GM18870 (cell line): ENCODE results near the gene NHP2.
"Not testable (repeated sequence)": the region's sequence is repeated elsewhere in the genome, so short reads cannot be mapped to it uniquely, and the experiment has no call there.

Experiments used
- ATAC-seq: cut with Tn5 transposase; IDR thresholded peaks from one replicate; pipeline ENCODE4 v1.9.1; 2021; ENCODE audit warnings: moderate library complexity; ENCODE audit not compliant: unreplicated experiment

The NHP2 gene

GRCh38 chr5:178153530-178154340, at the start of gene NHP2:
NHP2 (minus strand) TSS chr5:178153885; CDS start chr5:178153817, 68 bp downstream.
- ATAC-seq, result peak; percentile 98

DNA sequence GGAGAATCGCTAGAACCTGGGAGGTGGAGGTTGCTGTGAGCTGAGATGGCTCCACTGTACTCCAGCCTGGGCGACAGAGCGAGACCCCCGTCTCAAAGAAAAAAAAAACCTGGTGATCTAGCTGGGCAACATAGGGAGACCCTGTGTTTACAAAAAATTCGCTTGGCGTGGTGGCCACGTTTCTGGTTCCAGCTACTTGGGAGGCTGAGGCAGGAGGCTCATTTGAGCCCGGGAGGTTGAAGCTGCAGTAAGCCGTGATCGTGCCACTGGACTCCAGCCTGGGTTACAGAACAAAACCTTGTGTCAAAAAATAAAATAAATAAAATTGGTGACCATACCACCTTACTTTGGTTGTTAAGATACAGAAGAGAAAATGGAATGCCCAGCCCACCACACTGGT, 48.9 kb upstream of the NHP2 start:
- no peak for ATAC-seq

GRCh38 chr5:178201927-178202235, 48.2 kb upstream of the NHP2 start:
- no peak for ATAC-seq

- no peak for ATAC-seq
Measured at GRCh38 chr5:178201221-178201926, 47.7 kb upstream of the NHP2 start.

DNA sequence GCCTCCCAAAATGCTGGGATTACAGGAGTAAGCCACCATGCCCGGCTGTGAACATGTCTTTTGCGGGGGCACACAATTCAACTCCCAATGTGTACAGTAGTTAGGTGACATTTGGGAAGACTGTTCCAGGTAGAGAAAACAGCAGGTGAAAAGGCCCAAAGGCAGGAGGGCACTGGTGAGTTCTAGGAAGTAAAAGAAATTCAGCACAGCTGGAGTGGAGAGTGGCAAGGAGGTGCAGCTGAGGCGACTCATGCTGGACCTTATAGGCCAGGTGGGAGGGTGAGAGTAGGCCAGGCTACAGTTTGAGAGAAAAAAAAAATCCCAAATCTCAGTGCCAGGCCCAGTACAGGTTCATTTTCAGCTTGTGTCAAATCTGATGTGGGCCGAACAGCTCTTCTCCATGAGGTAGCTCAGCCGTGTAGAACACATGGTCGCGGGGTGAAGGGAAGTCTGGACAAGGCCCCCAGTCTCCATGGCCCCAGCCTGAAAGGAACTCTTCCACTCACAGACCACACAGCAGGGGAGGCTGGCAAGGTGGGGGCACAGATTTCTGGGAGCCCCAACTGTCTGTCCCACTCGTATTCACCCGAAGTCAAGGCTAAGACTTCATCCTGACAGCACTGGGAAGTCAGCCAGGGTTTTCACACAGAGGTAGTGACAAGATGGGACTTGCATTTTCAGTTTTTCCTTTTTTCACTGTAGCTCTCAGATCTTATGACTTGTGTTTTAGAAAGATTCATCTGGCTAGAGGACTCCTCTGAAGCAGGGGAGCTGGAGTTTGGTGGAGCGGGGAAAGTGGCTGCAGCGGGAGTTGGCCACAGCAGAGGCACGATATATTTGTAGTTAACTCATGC, 46.1 kb upstream of the NHP2 start:
- no peak for ATAC-seq

DNA sequence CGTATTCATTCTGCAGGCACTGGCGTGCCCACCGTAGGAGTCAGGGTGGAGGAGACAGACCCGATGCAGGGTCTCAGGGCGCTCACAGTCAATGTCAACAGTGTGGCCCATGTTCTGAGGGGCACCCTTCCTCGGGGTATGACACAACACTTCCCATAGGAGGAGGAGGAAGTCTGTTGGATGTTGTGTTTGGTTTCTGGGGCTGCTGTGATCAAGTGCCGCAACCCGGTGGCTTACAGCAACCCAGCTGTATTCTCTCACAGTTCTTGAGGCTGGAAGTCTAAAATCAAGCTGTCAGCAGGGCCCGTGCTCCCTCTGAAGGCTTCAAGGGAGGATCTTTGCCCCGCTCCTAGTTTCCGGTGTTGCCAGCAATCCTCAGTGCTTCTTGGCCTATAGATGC, 45.0 kb upstream of the NHP2 start:
- ATAC-seq, result no peak

DNA sequence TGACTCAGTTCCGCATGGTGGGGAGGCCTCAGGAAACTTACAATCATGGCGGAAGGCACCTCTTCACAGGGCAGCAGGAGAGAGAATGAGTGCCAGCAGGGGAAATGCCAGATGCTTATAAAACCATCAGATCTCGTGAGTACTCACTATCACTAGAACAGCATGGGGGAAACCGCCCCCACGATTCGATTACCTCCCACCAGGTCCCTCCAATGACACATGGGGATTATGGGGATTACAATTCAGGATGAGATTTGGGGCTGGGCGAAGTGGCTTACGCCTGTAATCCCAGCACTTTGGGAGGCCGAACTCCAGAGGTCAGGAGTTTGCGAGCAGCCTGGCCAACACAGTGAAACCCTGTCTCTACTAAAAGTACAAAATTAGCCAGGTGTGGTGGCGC, 44.5 kb upstream of the NHP2 start:
- ATAC-seq, result not testable (repeated sequence)

DNA sequence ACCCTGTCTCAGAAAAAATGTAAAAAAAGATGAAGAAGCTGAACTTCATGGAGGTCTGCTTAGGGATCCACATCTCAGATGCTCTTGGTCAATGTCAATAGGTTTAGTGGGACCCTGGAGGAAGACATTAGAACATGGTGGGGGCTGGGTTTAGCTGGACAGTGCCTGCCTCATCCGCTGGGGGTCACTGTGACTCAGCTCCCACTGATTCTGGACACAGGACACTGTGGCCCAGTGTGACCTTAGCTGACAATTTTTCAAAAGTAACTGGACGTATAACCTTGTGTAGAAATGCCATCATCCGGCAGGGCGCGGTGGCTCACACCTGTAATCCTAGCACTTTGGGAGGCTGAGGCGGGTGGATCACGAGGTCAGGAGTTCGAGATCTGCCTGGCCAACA, 43.3 kb upstream of the NHP2 start:
- no peak for ATAC-seq

DNA sequence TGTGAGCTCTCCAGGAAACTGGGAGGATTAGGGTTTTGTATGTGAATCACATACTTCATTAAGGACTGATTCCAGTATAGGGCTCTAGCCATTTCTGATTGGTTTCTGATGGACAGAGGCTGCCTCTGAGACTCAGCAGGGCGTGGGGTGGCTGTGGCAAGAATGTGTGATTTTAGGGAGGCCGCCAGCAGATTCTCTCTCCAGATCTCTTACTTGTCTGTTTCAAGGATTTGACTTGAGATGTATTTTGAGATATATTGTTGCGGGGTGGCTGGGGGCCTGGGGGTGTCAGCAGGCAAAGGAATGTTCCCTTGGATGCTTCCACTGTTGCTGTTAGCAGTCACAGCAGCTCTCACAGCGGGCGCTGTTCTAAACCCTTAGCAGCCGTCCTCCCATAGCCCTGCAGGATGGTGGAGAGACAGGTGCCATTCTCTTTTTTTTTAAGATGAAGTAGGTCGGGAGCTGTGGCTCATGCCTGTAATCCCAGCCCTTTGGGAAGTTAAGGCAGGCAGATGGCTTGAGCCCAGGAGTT, 42.7 kb upstream of the NHP2 start:
- ATAC-seq, result no peak

DNA sequence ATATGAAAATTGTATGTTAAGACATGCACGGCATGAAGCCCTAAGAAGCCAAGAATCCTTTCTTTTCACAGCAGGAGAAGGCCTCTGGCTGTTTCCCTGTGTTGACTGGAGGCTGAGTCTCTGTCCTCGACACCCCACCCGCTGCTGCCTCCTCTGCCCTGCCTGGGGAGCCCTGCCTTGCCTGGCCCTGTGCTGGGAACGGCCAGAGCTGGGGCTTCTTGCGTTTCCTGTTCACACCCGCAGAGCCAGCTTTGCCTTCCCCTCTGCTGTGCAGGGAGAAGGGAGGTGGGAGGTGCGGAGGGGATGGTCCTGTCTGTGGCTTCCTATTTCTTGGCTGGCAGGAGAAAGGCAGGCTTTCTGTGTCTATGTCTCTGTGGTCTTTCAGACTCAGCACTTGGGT, 40.3 kb upstream of the NHP2 start:
- ATAC-seq, result no peak

GRCh38 chr5:178193251-178193809, 39.6 kb upstream of the NHP2 start:
- no peak for ATAC-seq

DNA sequence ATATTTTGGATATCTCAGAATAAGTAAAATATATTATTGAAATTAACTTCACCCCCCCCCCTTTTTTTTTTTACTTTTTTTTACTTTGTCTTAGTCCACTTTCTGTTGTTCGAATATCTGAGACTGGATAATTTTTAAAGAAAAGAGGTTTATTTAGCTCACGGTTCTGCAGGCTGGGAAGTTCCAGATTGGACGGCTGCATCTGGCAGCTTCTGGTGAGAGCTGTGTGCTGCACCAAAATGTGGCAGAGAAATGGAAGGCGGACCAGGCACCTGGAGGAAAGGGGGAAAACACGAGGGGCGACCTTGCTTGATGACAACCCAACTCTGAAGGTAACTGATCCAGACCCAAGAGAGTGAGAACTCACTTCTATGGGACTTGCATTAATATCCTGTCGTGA, 39.1 kb upstream of the NHP2 start:
- no peak for ATAC-seq

DNA sequence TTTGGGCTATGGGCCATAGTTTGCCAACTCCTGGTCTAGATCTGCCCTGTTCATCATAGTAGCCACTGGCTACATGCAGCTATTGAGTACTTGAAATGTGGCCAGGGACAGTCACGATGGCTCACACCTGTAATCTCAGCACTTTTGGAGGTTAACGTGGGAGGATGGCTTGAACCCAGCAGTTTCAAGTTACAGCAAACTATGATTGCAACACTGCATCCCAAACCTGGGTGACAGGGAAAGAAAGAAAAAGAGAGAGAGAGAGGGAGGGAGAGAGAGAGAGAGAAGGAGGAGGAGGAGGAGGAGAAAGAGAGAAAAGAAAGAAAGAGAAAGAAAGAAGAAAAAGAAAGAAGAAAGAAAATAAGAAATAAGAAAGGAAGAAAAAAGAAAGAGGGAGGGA, 38.6 kb upstream of the NHP2 start:
- ATAC-seq, result no peak

GRCh38 chr5:178191661-178192060, 38.0 kb upstream of the NHP2 start:
- no peak for ATAC-seq

GRCh38 chr5:178189433-178189832, 35.7 kb upstream of the NHP2 start:
- no peak for ATAC-seq

GRCh38 chr5:178187014-178187413, 33.3 kb upstream of the NHP2 start, which contains the start of gene GMCL2:
GMCL2 (minus strand) TSS chr5:178187371; CDS start chr5:178187299, 72 bp downstream.
- no peak for ATAC-seq

DNA sequence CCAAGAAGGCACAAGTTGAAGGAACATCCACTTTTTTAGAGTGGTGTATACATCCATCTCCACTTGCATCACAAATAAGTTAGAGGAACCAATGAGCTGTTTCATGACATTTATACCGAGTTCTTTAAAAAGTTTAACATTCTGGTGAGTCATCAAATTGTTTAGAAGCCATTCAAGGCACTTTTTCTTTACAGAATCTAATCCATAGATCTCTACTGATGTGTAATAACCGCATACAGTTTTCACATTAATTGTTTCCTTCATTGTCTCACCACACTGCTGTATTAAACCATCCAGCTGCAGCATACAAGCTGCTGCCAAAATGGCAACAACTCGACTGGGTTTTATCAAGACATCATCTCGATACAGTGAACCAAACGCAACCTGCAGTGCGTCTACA, 32.7 kb upstream of the NHP2 start:
- ATAC-seq, result no peak

GRCh38 chr5:178182158-178182876, 28.6 kb upstream of the NHP2 start:
- ATAC-seq, result no peak

- no peak for ATAC-seq
Measured at GRCh38 chr5:178180141-178180863, 26.6 kb upstream of the NHP2 start.

DNA sequence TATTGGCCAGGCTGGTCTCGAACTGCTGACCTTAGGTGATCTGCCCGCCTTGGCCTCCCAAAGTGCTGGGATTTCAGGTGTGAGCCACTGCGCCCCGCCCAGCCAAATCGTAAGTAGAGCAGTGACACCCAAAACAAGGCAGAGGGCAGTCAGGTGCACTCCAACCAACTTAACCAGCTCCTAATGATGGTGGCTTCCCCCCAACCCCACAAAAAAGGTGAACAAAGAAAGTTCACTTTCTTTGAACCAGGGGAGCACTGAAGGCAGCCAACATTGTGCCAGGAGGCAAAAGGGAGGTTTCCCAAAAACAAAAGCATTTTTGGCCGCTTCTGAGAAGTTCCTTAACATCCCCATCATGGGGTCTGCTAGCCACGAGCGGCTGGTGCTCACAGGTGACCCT, 23.9 kb upstream of the NHP2 start:
- no peak for ATAC-seq
